GM18508 (cell line): ENCODE data around the gene SAMD14.

Experiments
- ATAC-seq: cut with Tn5 transposase; IDR thresholded peaks from one replicate; pipeline ENCODE4 v1.9.1; 2021; ENCODE audit warnings: moderate number of reproducible peaks; ENCODE audit not compliant: insufficient read depth, unreplicated experiment

The SAMD14 gene

DNA sequence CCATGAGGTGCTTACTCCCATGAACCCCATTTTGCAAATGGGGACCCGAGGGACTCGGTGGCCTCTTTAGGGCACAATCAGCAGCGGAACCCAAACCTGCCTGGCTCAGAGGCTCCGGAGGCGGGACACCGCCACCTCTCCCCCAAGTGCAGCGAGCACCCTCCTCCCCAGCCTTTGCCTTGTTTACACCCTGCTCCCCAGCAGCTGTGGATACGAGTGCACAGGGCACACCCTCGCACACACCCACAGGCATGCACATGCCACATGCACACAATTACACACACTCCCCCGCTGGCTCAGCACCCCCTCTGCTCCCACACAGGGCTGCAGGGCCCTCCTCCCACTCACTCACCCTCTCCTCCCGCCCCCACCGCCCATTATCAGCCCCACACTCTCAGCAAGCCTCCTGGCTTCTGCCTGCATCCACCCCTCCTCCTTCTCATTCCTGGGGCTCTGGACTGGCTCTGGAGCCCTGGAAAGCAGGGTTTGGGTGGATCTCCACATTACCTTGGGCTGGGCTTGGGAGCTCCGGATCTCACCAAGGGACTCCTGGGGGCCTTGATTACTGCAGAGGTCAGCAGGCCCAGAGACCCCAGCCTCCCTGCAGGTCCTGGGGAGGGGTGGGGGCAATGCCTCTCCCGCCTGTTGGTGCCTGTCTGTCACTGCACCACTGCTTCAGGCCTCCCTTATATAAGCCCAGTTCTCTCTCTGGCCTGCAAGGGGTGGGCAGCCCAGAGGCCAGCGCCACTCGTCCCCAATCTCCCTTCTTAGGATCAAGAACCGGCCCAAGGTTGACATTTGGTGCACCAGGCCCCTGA, 28.4 kb downstream of the SAMD14 start:
- ATAC-seq, result no peak

GRCh38 chr17:50100921-50101345, 29.0 kb downstream of the SAMD14 start:
- no peak for ATAC-seq

DNA sequence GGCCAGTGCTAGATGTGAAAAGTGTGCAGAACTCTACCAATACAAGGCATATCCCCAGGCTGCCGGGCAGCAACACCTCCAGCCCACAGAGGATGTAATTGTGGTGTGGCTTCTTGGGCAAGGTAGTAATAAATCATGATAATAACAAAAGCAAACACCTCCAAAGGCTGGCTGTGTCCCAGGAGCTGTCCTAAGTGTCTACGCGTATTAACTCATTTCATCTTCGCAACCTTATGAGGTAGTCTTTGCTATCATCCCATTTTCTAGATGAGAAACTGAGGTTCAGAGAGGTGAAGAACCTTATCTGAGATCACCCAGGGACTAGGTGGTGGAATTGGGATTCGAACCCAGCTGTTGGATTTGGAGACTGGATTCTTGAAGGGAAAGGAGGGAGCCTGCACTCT, 29.5 kb downstream of the SAMD14 start:
- no peak for ATAC-seq

- ATAC-seq, result no peak
Measured at GRCh38 chr17:50099003-50099402, 31.0 kb downstream of the SAMD14 start.

- ATAC-seq, result no peak
Measured at GRCh38 chr17:50098583-50098982, 31.4 kb downstream of the SAMD14 start.

GRCh38 chr17:50097926-50098325, 32.0 kb downstream of the SAMD14 start:
- no peak for ATAC-seq

GRCh38 chr17:50097455-50097854, 32.5 kb downstream of the SAMD14 start:
- no peak for ATAC-seq

DNA sequence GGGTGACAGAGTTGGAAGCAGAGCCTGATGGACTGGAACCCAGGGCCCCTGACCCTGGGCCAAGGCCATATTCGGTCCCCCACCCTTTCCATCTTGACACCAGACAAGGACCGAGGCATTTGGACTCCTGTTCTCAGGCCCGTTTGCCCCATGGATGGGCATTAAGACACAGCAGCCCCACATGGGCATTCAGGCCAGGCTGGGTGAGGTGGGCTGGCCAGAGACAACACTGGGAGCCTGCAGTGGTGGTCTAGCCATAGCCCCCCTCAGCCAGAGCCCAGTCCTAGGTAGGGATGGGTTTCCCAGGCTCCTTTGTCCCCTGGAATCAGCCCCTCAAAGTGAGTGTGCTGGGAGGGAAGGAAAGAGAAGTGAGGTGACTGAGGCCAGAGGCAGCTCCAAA, 33.2 kb downstream of the SAMD14 start:
- ATAC-seq, result no peak

DNA sequence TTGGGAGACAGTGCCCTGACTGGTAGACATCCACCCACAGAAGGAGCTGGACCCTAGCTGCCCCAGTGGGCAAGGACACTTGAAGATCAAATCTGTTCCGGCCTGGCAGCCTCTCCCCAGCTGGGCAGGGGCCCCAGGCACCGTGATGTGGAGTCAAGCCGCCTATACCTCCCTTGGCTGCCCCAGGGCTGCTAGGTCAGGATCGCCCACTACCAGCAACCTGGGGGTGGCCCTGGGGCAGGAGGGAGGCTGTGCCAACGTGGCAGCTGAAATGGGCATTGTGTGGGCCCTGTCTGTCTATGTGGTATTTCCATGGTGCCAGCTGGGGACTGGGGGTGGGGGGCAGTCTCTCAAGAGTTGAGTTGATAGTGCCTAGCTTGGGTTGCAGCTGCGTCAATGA, 33.9 kb downstream of the SAMD14 start:
- ATAC-seq, result no peak

- ATAC-seq, result no peak
Measured at GRCh38 chr17:50095626-50096037, 34.3 kb downstream of the SAMD14 start.

DNA sequence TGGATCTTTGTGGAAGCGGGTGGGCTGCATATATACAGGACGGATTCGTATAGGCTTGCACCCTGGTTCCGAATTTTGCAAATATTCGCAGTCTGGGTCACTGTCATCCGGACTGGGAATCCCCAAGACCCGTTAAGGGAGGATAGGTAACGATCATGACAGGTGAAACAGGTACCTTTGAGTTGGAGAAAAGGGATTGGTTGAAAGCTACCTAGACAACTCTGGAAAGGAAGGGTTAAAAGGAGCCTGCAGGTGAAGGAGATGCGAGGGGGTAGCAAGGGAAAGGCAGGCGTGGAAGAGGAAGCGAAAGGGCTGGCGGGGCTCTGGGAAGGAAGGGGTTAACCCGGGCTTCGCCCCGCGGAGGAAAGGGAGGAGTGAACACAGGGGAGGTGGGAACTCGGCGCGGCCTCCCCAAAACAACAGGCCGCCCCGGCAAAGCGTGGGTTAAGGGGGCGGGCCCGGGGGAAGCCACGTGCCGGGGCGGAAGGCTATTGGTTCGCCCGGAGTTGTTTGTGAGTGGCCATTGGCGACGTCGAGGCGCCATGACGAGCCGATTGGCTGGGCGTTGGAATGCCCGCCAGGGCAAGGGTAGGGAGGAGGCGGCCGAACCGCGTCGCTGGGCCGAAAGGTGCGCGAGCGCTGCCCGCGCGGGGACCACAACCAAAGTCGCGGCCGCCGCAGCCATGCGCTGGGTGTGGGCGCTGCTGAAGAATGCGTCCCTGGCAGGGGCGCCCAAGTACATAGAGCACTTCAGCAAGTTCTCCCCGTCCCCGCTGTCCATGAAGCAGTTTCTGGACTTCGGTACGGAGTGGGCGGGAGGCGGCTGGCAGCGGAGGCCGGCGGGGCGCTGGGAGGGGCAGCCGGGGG, 35.0 kb downstream of the SAMD14 start, which contains the start of gene PDK2:
Gene PDK2 (plus strand): TSS at position 599 of the 867 bp plus-strand sequence. CDS start 85 bp downstream, at position 684.
- peak; percentile 71 for ATAC-seq

DNA sequence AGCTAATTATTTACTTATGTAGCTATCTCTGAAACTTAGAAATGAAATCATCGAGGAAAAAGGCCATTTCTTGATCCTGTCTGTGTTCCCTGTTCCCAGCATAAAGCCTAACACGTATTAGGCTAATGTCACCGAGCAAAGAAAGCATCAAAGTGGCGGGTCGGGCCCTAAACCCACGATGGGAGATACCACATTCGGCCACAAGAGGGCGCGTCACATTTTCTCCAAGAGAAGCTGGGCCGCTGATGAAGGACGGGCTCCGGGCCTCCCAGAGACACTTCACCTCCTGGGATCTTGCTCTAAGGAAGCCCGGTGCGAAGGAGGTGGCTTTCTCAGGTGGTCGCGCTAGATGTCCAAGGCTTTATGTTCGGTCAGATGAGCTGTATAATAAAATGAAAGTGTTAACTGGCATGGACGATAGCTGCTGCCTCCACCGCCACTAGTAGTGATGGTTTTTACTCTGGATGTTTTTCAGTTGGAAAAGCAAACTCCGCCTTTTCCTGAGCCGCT, 35.7 kb downstream of the SAMD14 start:
- ATAC-seq, result peak; percentile 24

GRCh38 chr17:50093807-50094206, 36.2 kb downstream of the SAMD14 start:
- no peak for ATAC-seq

DNA sequence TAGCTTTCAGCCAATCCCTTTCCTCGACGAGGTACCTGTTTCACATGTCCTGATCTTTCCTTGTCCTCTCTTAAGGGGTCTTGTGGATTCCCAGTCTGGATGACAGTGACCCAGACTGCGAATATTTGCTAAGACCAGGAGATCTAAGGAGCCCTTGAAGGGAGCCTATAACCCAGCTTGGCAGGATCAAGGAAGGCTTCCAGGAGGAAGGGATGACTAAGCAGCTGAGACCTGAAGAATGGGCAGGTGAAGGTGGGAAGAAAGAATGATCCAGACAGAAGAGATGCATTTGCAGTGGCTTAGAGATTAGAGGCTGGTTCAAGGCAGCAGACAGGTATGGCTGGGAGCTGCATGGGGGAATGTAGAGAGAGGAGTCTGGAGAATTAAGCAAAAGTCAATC, 36.7 kb downstream of the SAMD14 start:
- ATAC-seq, result no peak

- ATAC-seq, result no peak
Measured at GRCh38 chr17:50091918-50092285, 38.1 kb downstream of the SAMD14 start.

- ATAC-seq, result no peak
Measured at GRCh38 chr17:50090971-50091917, 38.7 kb downstream of the SAMD14 start.

DNA sequence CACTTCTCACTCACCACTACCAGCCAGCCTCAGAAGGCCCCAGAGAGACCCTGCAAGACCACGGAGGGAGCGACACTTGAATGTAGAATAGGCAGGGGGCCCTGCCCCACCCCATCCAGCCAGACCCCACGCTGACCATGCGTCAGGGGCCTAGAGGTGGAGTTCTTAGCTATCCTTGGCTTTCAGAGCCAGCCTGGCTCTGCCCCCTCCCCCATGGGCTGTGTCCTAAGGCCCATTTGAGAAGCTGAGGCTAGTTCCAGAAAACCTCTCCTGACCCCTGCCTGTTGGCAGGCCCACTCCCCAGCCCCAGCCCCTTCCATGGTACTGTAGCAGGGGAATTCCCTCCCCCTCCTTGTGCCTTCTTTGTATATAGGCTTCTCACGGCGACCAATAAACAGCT, 39.9 kb downstream of the SAMD14 start:
- ATAC-seq, result no peak

GRCh38 chr17:50088952-50089825, 40.8 kb downstream of the SAMD14 start:
- no peak for ATAC-seq

DNA sequence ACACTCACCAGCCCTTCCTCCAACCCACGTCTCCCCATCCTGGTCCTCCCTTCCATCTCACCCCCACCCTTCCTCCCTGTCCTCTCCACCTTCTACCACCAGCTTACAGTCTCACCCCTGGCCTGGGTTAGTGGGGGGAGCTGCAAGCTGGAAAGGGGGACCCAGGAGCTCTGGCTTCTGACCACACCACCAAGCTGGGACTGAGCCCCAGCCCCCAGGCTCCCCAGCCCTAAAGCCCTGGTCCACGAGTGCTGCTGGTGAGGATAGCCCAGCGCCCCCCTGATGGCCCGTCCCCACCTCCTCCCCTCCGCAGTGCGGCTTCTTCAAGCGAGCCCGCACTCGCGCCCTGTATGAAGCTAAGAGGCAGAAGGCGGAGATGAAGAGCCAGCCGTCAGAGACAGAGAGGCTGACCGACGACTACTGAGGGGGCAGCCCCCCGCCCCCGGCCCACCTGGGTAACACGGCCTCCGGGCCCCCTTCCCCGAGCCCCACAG, 42.0 kb downstream of the SAMD14 start:
- ATAC-seq, result no peak
